Neural crest cell (in vitro differentiated cells): Measurements from ENCODE around the gene PTPRR. TPM values are rescaled to one million over a fixed set of nuclear protein-coding genes. Genes with fewer than 3 reads are reported as not detected.

ENCODE experiments used
- DNase-seq: peaks from one replicate; pipeline ENCODE4 v3.0.0; 2021; ENCODE audit warnings: low read depth, mixed read lengths, low spot score
- H3K27ac Mint-ChIP-seq: one replicate; pipeline ENCODE4 v1.8.0; 2021; ENCODE audit warnings: mild to moderate bottlenecking, mixed read lengths; ENCODE audit not compliant: unreplicated experiment
- H3K27me3 Mint-ChIP-seq: 2 replicates; pipeline ENCODE4 v1.8.0; 2021; ENCODE audit warnings: low read depth, mild to moderate bottlenecking, mixed read lengths
- H3K36me3 Mint-ChIP-seq: 2 replicates; pipeline ENCODE4 v1.8.0; 2021; ENCODE audit warnings: low read depth, mild to moderate bottlenecking, mixed read lengths
- H3K4me1 Mint-ChIP-seq: 2 replicates; pipeline ENCODE4 v1.8.0; 2021; ENCODE audit warnings: mixed read lengths
- H3K4me3 Mint-ChIP-seq: one replicate; pipeline ENCODE4 v1.8.0; 2021; ENCODE audit warnings: mild to moderate bottlenecking, mixed read lengths
- H3K9me3 Mint-ChIP-seq: 2 replicates; pipeline ENCODE4 v1.8.0; 2021; ENCODE audit warnings: mixed read lengths
- total RNA-seq: library from RNA; stranded (reverse); gene quantifications from 2 replicates; pipeline ENCODE4 v1.2.1, GENCODE V29; 2021
- TF ChIP-seq, protein P1 (sequence below): fragments of 200-600 bp; sonication (generic); conservative IDR thresholded peaks from 2 replicates; pipeline ENCODE4 v1.5.0; 2021; ENCODE audit warnings: antibody characterized with exemption, mild to moderate bottlenecking

The PTPRR gene
- total RNA-seq, 1 donor from 2014 or later: 0.61 TPM

DNA sequence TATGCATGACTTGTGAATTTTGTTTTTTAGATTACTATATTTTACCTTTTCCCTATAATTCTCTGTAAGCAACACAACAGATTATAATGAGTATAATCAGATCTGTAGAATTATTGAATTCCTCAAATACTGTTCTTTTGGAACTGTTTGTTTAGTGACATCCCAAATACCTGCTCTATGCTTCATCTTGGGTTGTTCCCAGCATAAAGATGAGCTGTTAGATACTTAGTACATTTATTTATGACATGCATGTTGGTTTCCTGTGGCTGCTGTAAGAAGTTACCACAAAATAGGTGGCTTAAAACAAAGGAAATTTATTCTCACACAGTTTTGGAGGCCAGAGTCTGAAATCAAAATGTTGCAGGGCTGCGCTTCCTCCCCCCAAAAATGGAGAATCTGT lies 78.4 kb downstream of the PTPRR start:
- H3K4me3 Mint-ChIP-seq: no peak overlapping the region
- DNase-seq: no peak
- TF ChIP-seq, protein P1, sequence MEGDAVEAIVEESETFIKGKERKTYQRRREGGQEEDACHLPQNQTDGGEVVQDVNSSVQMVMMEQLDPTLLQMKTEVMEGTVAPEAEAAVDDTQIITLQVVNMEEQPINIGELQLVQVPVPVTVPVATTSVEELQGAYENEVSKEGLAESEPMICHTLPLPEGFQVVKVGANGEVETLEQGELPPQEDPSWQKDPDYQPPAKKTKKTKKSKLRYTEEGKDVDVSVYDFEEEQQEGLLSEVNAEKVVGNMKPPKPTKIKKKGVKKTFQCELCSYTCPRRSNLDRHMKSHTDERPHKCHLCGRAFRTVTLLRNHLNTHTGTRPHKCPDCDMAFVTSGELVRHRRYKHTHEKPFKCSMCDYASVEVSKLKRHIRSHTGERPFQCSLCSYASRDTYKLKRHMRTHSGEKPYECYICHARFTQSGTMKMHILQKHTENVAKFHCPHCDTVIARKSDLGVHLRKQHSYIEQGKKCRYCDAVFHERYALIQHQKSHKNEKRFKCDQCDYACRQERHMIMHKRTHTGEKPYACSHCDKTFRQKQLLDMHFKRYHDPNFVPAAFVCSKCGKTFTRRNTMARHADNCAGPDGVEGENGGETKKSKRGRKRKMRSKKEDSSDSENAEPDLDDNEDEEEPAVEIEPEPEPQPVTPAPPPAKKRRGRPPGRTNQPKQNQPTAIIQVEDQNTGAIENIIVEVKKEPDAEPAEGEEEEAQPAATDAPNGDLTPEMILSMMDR: no peak

DNA sequence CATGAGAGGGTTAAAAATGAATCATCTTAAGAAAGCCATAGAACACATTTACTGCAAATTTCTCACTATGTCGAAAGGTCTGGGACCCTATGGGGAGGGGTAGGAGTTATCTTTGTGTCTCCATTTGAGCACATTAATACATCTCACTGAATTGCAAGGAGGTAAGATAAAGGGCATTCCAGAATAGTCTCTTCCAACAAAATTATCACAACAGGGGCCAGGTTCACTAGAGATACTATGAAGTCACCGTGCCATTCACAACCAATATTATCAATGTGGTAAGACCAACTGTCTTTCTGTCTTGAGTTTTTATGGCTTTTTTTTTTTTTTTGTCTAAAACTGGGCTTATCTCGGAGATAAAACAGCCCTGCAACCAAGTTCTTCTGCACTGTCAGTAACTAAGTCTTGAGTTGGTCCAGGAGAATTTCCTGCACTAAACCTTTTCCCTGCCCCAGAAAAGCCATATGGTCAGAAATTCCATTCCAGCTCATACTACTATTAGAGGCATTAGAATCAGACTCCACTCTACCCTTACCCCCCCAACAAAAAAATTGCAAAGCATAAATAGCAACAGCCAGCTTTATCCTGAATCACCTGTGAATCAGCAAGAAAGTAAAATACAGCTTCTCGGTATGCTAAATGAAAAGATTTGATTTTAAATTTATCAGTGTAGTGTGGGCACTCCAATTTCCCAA lies 79.7 kb downstream of the PTPRR start:
- no peaks in the 10 kb centered on the region for H3K36me3 Mint-ChIP-seq
- H3K27ac Mint-ChIP-seq: no peak overlapping the region
- TF ChIP-seq, protein P1: no peak
- H3K4me3 Mint-ChIP-seq: no peak overlapping the region
- H3K9me3 Mint-ChIP-seq: no peaks in the 10 kb centered on the region
- peaks cover 17% of the 10 kb centered on the region for H3K4me1 Mint-ChIP-seq
- no peak for DNase-seq
- H3K27me3 Mint-ChIP-seq: no peaks in the 10 kb centered on the region

More for the DNA sequence above, 78.4 kb downstream of the PTPRR start:
- Mint-ChIP-seq H3K9me3 (no peaks in the 10 kb centered on the region), H3K27ac (no peak overlapping the region), H3K27me3 (no peaks in the 10 kb centered on the region), H3K36me3 (no peaks in the 10 kb centered on the region), H3K4me1 (peaks cover 17% of the 10 kb centered on the region)

DNA sequence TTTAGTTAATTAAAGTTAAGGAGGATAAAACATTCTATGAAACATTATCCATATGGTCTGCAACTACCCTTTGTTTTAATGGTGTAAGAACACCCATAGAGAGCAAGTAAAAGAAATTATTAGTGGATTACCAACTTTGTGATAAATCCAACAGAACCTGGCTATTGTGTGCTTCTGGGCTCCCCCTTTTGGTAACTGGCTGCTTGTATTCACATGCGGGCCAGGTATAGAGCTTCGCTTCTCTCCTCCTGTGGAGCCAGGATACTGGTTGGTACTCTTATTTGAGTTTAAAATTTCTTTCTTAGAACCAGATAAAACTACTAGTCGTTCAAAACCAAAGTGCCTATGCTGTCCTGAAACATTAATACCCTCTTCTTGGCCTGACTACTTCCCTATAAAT lies 81.0 kb downstream of the PTPRR start:
- Mint-ChIP-seq H3K9me3 (no peaks in the 10 kb centered on the region), H3K27me3 (no peaks in the 10 kb centered on the region), H3K27ac (no peak overlapping the region), H3K4me1 (peaks cover 17% of the 10 kb centered on the region), H3K36me3 (no peaks in the 10 kb centered on the region), H3K4me3 (no peak overlapping the region)
- TF ChIP-seq, protein P1: no peak
- DNase-seq: no peak

DNA sequence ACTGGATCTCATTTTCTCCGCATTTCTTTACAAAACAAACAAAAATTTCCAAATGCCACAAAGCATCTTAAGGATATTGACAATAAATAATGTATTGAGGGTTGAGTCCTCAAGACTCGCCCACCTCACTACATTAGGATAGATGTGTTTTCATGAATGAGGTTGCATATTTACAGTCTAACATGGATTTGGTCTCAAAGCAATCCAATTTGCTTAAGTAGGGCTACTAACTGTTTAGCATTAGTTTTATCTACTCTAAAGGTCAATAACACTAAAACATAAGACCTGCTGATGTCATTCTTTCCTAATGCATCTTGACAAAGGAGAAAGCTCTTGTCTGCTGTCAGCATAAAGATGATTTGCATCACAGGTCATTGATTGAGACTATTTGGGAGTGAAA lies 82.4 kb downstream of the PTPRR start:
- H3K36me3 Mint-ChIP-seq: no peaks in the 10 kb centered on the region
- H3K27me3 Mint-ChIP-seq: no peaks in the 10 kb centered on the region
- H3K4me3 Mint-ChIP-seq: no peak overlapping the region
- no peak for DNase-seq
- TF ChIP-seq, protein P1: no peak
- no peak overlapping the region for H3K27ac Mint-ChIP-seq
- no peaks in the 10 kb centered on the region for H3K9me3 Mint-ChIP-seq
- H3K4me1 Mint-ChIP-seq: peaks cover 12% of the 10 kb centered on the region

DNA sequence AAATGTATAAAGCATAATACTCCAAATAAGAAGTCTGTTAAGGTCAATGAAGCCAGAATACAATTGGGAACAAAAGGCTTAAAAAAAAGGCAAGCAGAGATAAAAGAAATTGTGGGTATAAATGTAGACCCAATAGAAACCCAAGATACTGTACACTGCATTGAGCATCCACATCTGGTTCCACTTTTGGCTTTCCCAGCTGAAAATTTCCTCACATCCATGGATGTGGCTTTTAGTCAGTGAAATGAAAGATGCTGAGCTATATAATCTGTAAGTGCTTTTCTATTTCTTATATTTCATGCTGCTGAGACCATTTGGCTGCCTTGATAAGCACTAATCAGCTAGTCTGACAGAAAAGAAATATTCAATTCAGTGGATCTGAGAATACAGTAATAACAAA lies 83.5 kb downstream of the PTPRR start:
- Mint-ChIP-seq H3K27me3 (no peaks in the 10 kb centered on the region), H3K36me3 (no peaks in the 10 kb centered on the region), H3K4me1 (peaks cover under 1% of the 10 kb centered on the region), H3K4me3 (no peak overlapping the region), H3K9me3 (no peaks in the 10 kb centered on the region), H3K27ac (no peak overlapping the region)
- no peak for DNase-seq
- TF ChIP-seq, protein P1: no peak
